Hepatocyte (in vitro differentiated cells): ENCODE results near the gene WTAP. TPM values are rescaled to one million over a fixed set of nuclear protein-coding genes. Genes with fewer than 3 reads are reported as not detected.
A peak's percentile ranks its signal among the peaks of the same experiment; 100 is the strongest.
"Not testable (repeated sequence)": the region's sequence is repeated elsewhere in the genome, so short reads cannot be mapped to it uniquely, and the experiment has no call there.

Experiments
- DNase-seq: peaks from one replicate; pipeline ENCODE4 v3.0.0-alpha.2; 2016; ENCODE audit warnings: low spot score
- H2AFZ ChIP-seq: fragments of 200-600 bp; sonication (generic); 2 replicates; pipeline ENCODE4 v1.6.0; 2016; ENCODE audit warnings: antibody characterized with exemption, mild to moderate bottlenecking
- H3K27ac ChIP-seq: fragments of 200-600 bp; sonication (generic); 2 replicates; pipeline ENCODE4 v1.5.1; 2016; ENCODE audit warnings: mild to moderate bottlenecking
- H3K27me3 ChIP-seq: fragments of 200-600 bp; sonication (generic); 2 replicates; pipeline ENCODE4 v1.6.1; 2016
- H3K36me3 ChIP-seq: fragments of 200-600 bp; sonication (generic); replicated peaks from 2 replicates; pipeline ENCODE4 v1.5.1; 2016; ENCODE audit warnings: low read depth; ENCODE audit not compliant: insufficient read depth
- H3K4me1 ChIP-seq: fragments of 200-600 bp; sonication (generic); 2 replicates; pipeline ENCODE4 v1.5.1; 2016; ENCODE audit warnings: mild to moderate bottlenecking, moderate library complexity; ENCODE audit not compliant: insufficient read depth
- H3K4me2 ChIP-seq: fragments of 200-600 bp; sonication (generic); 2 replicates; pipeline ENCODE4 v1.6.0; 2016
- H3K4me3 ChIP-seq: fragments of 200-600 bp; sonication (generic); 2 replicates; pipeline ENCODE4 v1.5.1; 2016; ENCODE audit warnings: mild to moderate bottlenecking
- H3K79me2 ChIP-seq: fragments of 200-600 bp; sonication (generic); 2 replicates; pipeline ENCODE4 v1.6.0; 2017; ENCODE audit warnings: mild to moderate bottlenecking
- H3K9me2 ChIP-seq: fragments of 200-600 bp; sonication (generic); replicated peaks from 2 replicates; pipeline ENCODE4 v1.6.0; 2017; ENCODE audit warnings: mild to moderate bottlenecking; ENCODE audit not compliant: insufficient read depth
- H3K9me3 ChIP-seq: fragments of 200-600 bp; sonication (generic); 2 replicates; pipeline ENCODE4 v1.5.1; 2016; ENCODE audit warnings: low read depth, mild to moderate bottlenecking
- H4K20me1 ChIP-seq: fragments of 200-600 bp; sonication (generic); 2 replicates; pipeline ENCODE4 v1.6.0; 2016; ENCODE audit warnings: mild to moderate bottlenecking; ENCODE audit not compliant: insufficient read depth, poor library complexity, severe bottlenecking
- CTCF ChIP-seq: fragments of 200-600 bp; sonication (generic); IDR thresholded peaks from 2 replicates; pipeline ENCODE4 v1.5.1; 2016; ENCODE audit warnings: antibody characterized with exemption, mild to moderate bottlenecking; ENCODE audit not compliant: poor library complexity
- EZH2 ChIP-seq: fragments of 200-600 bp; sonication (generic); IDR thresholded peaks from 2 replicates; pipeline ENCODE4 v1.6.1; 2016; ENCODE audit warnings: antibody characterized with exemption, mild to moderate bottlenecking, borderline replicate concordance
- EZH2phosphoT487 ChIP-seq: fragments of 200-600 bp; sonication (generic); IDR thresholded peaks from one replicate; pipeline ENCODE4 v1.6.1; 2018; ENCODE audit warnings: antibody characterized with exemption, mild to moderate bottlenecking, low read depth, moderate library complexity; ENCODE audit not compliant: unreplicated experiment, severe bottlenecking
- WGBS: methylation state at CpG from one replicate; pipeline ENCODE4 v1.1.6; 2016; ENCODE audit warnings: low lambda C conversion rate; ENCODE audit errors: missing lambda C conversion rate; 5-methylcytosine and 5-hydroxymethylcytosine counted together
- polyA plus RNA-seq: library from polyadenylated mRNA; unstranded; fragments of >200 nt; fragmentation: Nextera tagmentation; extraction: Ambion mirVana; gene quantifications from 2 replicates; pipeline ENCODE4 v1.2.1, GENCODE V29; 2016
- total RNA-seq: library from RNA; depleted of rRNA; stranded (reverse); fragments of >200 nt; gene quantifications from 2 replicates; pipeline ENCODE4 v1.2.3, GENCODE V29; 2014

The WTAP gene
- total and polyA plus RNA-seq, 2 experiments from 2014 or later = 84.6 to 101 TPM

GRCh38 chr6:159724778-159725177, 2.5 kb upstream of the WTAP start:
- no peaks in the 10 kb centered on the region for H3K36me3 ChIP-seq
- H3K27ac ChIP-seq = no peak overlapping the region
- peaks cover 77% of the 10 kb centered on the region for H3K79me2 ChIP-seq
- H3K4me3 ChIP-seq = no peak overlapping the region
- H3K27me3 ChIP-seq = no peaks in the 10 kb centered on the region
- H4K20me1 ChIP-seq = peaks cover 18% of the 10 kb centered on the region
- TF ChIP-seq EZH2phosphoT487 (no peak), EZH2 (no peak), CTCF (no peak)
- no peak overlapping the region for H2AFZ ChIP-seq
- WGBS = 95% methylated on average over 4 of the region's 4 CpGs
- peaks cover 7% of the 10 kb centered on the region for H3K4me1 ChIP-seq
- peak overlapping the region; percentile 86 for H3K4me2 ChIP-seq
- H3K9me3 ChIP-seq = no peaks in the 10 kb centered on the region
- H3K9me2 ChIP-seq = no peaks in the 10 kb centered on the region
- no peak for DNase-seq

- Histone ChIP-seq H3K79me2 (peaks cover 79% of the 10 kb centered on the region), H3K4me2 (peak overlapping the region; percentile 86), H3K4me3 (peak overlapping the region; percentile 47), H4K20me1 (peaks cover 22% of the 10 kb centered on the region)
- H3K27ac ChIP-seq, H3K27me3 ChIP-seq, H3K9me3 ChIP-seq, DNase-seq, H3K4me1 ChIP-seq, H3K9me2 ChIP-seq, H2AFZ ChIP-seq, H3K36me3 ChIP-seq: not testable (repeated sequence)
- 92% methylated on average over 3 of the region's 3 CpGs for WGBS
Observed at GRCh38 chr6:159725208-159725607, 2.1 kb upstream of the WTAP start.

GRCh38 chr6:159726255-159726917, 920 bp upstream of the WTAP start:
- peaks cover 87% of the 10 kb centered on the region for H3K79me2 ChIP-seq
- H3K27ac ChIP-seq = peak overlapping the region; percentile 100
- TF ChIP-seq EZH2 (no peak), EZH2phosphoT487 (no peak), CTCF (no peak)
- peaks cover 12% of the 10 kb centered on the region for H3K4me1 ChIP-seq
- H2AFZ ChIP-seq = peak overlapping the region; percentile 63
- H3K36me3 ChIP-seq = no peaks in the 10 kb centered on the region
- peaks cover 34% of the 10 kb centered on the region for H4K20me1 ChIP-seq
- under 1% methylated on average over 30 of the region's 30 CpGs for WGBS
- DNase-seq = no peak
- H3K4me3 ChIP-seq = peak overlapping the region; percentile 47
- no peaks in the 10 kb centered on the region for H3K9me3 ChIP-seq
- no peaks in the 10 kb centered on the region for H3K27me3 ChIP-seq
- peak overlapping the region; percentile 86 for H3K4me2 ChIP-seq
- H3K9me2 ChIP-seq = no peaks in the 10 kb centered on the region

GRCh38 chr6:159727717-159728445, 575 bp downstream of the WTAP start:
- H3K9me3 ChIP-seq = no peaks in the 10 kb centered on the region
- H3K79me2 ChIP-seq = peaks cover 88% of the 10 kb centered on the region
- TF ChIP-seq EZH2 (no peak), CTCF (no peak), EZH2phosphoT487 (no peak)
- no peaks in the 10 kb centered on the region for H3K9me2 ChIP-seq
- H3K27me3 ChIP-seq = no peaks in the 10 kb centered on the region
- H3K4me2 ChIP-seq = peak overlapping the region; percentile 92
- peak overlapping the region; percentile 100 for H3K27ac ChIP-seq
- DNase-seq = peak; percentile 28
- no peaks in the 10 kb centered on the region for H3K36me3 ChIP-seq
- H4K20me1 ChIP-seq = peaks cover 49% of the 10 kb centered on the region
- H2AFZ ChIP-seq = peak overlapping the region; percentile 6
- peaks cover 12% of the 10 kb centered on the region for H3K4me1 ChIP-seq
- WGBS = 2% methylated on average over 36 of the region's 44 CpGs
- peak overlapping the region; percentile 97 for H3K4me3 ChIP-seq
